Measurements from ENCODE around the gene ABCA1.

Gene ABCA1

GRCh38 chr9:104972242-104972866 is 44.4 kb upstream of the ABCA1 start:
- no peak for DNase-seq (ENCODE audit: low read depth)
- H3K4me3 ChIP-seq (replicated peaks; ENCODE audit: low read depth, low read length): no peak overlapping the region
- TF ChIP-seq CTCF (IDR thresholded peaks at IDR 0.05; ENCODE audit: low read length, missing control alignments): no peak

DNA sequence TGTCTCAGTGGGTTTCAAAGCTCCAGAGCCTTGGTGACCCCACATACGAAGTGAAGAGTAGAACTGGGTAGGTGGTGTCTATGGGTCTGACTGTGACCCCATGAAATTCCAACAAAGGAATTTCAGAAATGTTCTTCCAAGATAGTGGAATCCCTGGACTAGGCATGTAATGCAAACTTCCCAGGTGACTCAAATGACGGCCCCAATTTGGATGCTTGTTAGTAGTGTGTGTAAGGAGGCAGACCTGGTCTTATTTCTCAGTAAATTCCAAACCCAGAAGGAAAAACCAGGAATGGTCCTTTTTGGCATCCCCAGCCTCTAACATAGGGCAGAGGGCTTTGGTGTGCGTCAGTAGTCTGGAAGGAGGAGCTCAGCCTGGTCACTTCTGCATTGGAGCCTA is 43.6 kb upstream of the ABCA1 start:
- H3K4me3 ChIP-seq (replicated peaks; ENCODE audit: low read depth, low read length): no peak overlapping the region
- TF ChIP-seq CTCF (IDR thresholded peaks at IDR 0.05; ENCODE audit: low read length, missing control alignments): no peak
- DNase-seq (ENCODE audit: low read depth): no peak

- no peak overlapping the region for H3K4me3 ChIP-seq (replicated peaks; ENCODE audit: low read depth, low read length)
- peak; percentile 63 for DNase-seq (ENCODE audit: low read depth)
- no peak for TF ChIP-seq CTCF (IDR thresholded peaks at IDR 0.05; ENCODE audit: low read length, missing control alignments)
Observed at GRCh38 chr9:104970271-104970987, 42.5 kb upstream of the ABCA1 start.

GRCh38 chr9:104969116-104969515 is 41.2 kb upstream of the ABCA1 start:
- no peak for DNase-seq (ENCODE audit: low read depth)
- no peak for TF ChIP-seq CTCF (IDR thresholded peaks at IDR 0.05; ENCODE audit: low read length, missing control alignments)
- H3K4me3 ChIP-seq (replicated peaks; ENCODE audit: low read depth, low read length): no peak overlapping the region

DNA sequence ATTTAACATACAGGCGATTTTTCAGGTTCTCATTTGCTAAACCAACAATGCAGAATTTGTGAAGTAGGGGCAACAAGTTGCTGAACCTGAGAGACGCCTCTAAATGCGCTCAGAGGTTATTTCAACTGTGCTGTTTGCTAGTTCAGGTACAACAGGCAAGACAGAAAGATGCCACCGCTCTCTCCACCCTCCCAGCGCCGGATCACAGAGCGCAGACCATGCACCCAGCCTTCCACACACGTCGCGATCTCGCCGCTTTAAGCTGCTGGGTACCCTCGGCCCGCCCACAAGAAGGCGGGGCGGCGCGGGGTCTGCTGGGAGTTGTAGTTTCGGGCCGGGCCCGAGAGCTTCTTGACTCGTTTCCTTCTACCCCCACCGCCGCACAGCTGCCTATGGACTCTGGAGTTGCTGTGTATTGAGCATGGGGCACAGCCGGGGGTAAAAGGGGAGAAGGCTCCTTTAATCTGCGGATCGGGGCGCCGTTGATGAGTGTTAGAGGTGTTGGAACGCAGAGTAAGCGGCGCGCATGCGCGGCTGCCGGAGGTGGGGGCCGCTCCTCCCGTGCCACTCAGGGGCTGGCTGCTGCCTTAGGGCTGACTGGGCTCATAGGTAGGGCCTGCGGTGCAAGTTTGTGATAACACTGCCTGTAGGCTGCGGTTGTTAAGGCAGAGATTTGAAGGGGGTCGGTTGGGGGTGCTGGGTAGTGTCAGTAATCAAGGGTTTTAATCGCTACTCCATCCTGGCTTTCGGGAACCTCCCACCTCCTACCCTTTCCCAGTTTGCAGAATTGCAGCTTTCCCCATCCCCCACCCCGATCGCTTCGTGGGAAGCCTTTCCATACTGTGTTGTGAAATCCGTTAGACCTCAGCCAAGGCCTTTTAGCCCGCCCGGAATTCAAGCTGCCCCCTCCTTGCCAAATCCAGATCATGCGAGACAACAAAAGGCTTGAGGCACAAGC is 40.3 kb upstream of the ABCA1 start:
- peak; percentile 98 for DNase-seq (ENCODE audit: low read depth)
- peak overlapping the region; percentile 88 for H3K4me3 ChIP-seq (replicated peaks; ENCODE audit: low read depth, low read length)
- TF ChIP-seq CTCF (IDR thresholded peaks at IDR 0.05; ENCODE audit: low read length, missing control alignments): no peak

- TF ChIP-seq CTCF (IDR thresholded peaks at IDR 0.05; ENCODE audit: low read length, missing control alignments): no peak
- no peak for DNase-seq (ENCODE audit: low read depth)
- H3K4me3 ChIP-seq (replicated peaks; ENCODE audit: low read depth, low read length): no peak overlapping the region
Observed at GRCh38 chr9:104963076-104963475, 35.1 kb upstream of the ABCA1 start.

Data from fibroblast of pulmonary artery (primary cell).